OCI-LY1 (cell line): ENCODE data around the gene TP73.

Experiments
- CTCF ChIP-seq: fragments of 200-600 bp; sonication (generic), shearing (Covaris generic); IDR thresholded peaks from 2 replicates; pipeline ENCODE4 v1.5.1; 2017; ENCODE audit warnings: mild to moderate bottlenecking, antibody characterized with exemption, low read length, moderate library complexity, mixed read lengths
- EZH2 ChIP-seq: fragments of 200-600 bp; sonication (generic), shearing (Covaris generic); IDR thresholded peaks from 2 replicates; pipeline ENCODE4 v1.8.0; 2017; ENCODE audit warnings: borderline replicate concordance, mixed run types, mild to moderate bottlenecking, antibody characterized with exemption, low read length, moderate library complexity, mixed read lengths

DNA sequence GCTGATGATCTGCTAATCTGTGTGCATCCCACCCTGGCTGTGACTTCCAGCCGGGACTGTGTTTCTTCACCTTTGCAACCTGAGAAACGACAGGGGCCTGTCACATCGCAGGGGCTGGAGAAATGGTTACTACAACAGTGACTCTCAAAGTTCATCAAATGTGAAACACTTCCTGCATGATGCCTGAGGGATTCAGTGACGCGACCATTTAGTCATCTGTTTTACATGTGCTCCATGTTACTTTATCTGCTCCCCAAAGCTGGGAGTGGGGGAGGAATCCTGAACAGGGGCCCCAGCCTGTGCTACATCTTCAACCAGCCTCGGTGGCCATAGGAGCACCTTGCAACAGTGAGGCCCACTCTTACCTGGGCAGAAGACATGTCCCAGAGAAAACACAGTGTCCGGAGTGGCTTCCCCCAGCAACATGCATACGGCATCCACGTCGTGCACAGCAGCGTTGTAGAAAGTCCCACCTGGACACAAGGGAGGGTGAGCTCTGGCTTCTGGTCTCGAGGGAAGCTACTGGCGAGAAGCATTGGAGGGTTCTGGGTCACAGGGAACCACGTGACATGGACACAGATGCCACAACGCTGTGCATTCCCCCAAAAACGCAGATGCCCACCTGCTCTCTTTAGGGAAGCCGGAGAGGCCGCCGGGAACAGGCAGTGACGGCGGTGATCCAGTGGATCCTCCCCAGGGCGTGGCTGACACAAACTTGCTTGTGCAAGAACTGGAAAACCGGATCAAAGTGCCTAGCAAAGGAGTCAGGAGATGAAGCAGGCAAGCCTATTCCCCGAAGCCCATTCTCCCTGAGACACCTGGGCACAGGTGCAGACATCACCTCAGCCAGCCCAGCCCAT, 90.4 kb downstream of the TP73 start:
- TF ChIP-seq CTCF (no peak), EZH2 (no peak)
